AG04450 (cell line): ENCODE results near the gene PRKAG2. TPM values are rescaled to one million over a fixed set of nuclear protein-coding genes. Genes with fewer than 3 reads are reported as not detected.

ENCODE experiments used
- CTCF ChIA-PET: fragments of 300-600, 350-600 bp; formaldehyde crosslinking; extraction: SDS; loops from one replicate; lab custom pipeline; 2022; ENCODE audit warnings: antibody characterized with exemption, inconsistent platforms; lab: Charles Lee
- POLR2A ChIA-PET: fragments of 350-600 bp; formaldehyde crosslinking; extraction: SDS; loops from one replicate; lab custom pipeline; 2021; ENCODE audit warnings: antibody characterized with exemption, inconsistent platforms; lab: Yijun Ruan, JAX
- DNase-seq: peaks from one replicate; pipeline ENCODE4 v3.0.0-alpha.2; 2011; ENCODE audit warnings: low read depth, low spot score
- H3K27ac ChIP-seq: one replicate; pipeline ENCODE4 v1.5.1; 2012; ENCODE audit warnings: low read depth, low read length, control low read depth
- H3K27me3 ChIP-seq: one replicate; pipeline ENCODE4 v1.6.0; 2012; ENCODE audit warnings: low read length; ENCODE audit not compliant: control insufficient read depth, insufficient read depth
- H3K4me3 ChIP-seq: 2 replicates; pipeline ENCODE4 v1.5.1; 2011; ENCODE audit warnings: mild to moderate bottlenecking, low read depth, low read length, control low read depth
- H3K9me3 ChIP-seq: 2 replicates; pipeline ENCODE4 v1.5.1; 2012; ENCODE audit warnings: low read length; ENCODE audit not compliant: control insufficient read depth, insufficient read depth
- CTCF ChIP-seq: IDR thresholded peaks from 2 replicates; pipeline ENCODE4 v1.5.1; 2011; ENCODE audit warnings: low read depth, low read length, control low read depth, inconsistent platforms
- polyA plus RNA-seq: library from polyadenylated mRNA; depleted of rRNA; stranded (reverse); fragments of >200 nt; gene quantifications from 2 replicates; pipeline ENCODE4 v1.2.3, GENCODE V29; 2011

Gene PRKAG2
- polyA plus RNA-seq, 1 experiment, result 45.0 TPM

GRCh38 chr7:151719897-151720242, 157.0 kb downstream of the PRKAG2 start:
- no peak for DNase-seq
- Histone ChIP-seq H3K9me3 (peaks cover 3% of the 10 kb centered on the region; the same call in 1 of the 2 replicates), H3K4me3 (no peak overlapping the region), H3K27me3 (no peaks in the 10 kb centered on the region), H3K27ac (no peak overlapping the region)
- no peak for TF ChIP-seq CTCF
- POLR2A ChIA-PET, result no interaction called here
- CTCF ChIA-PET, result no interaction called here

GRCh38 chr7:151719031-151719896, 157.7 kb downstream of the PRKAG2 start:
- H3K27ac ChIP-seq, result no peak overlapping the region
- no peak for TF ChIP-seq CTCF
- ChIA-PET CTCF (interaction anchor here (0.6 kb wide), 1 partner anchor 597 kb away, joined by 10 read pairs; no protein-coding TSS in a partner anchor), POLR2A (no interaction called here)
- H3K9me3 ChIP-seq, result peaks cover 3% of the 10 kb centered on the region; the same call in 1 of the 2 replicates
- no peak for DNase-seq
- no peak overlapping the region for H3K4me3 ChIP-seq
- no peaks in the 10 kb centered on the region for H3K27me3 ChIP-seq

DNA sequence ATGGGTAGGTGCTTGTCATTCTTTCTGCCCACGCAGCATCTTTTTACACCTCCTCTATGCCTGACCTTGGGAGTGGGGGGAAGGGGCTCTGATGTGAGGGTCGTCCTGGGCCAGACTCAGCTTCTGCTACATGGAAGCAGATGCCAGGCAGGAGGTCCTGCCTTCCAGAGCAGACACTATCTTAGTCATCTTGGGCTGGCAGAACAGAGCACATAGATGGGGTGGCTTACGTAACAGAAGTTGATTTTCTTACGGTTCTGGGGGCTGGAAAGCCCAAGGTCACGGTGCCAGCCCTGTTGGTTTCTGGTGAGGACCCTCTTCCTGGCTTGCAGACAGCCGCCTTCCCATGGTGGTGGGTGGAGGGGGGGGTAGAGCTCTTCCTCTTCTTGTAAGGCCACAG, 159.0 kb downstream of the PRKAG2 start:
- DNase-seq, result no peak
- Histone ChIP-seq H3K4me3 (no peak overlapping the region), H3K27ac (no peak overlapping the region), H3K9me3 (peaks cover 3% of the 10 kb centered on the region; the same call in 1 of the 2 replicates), H3K27me3 (no peaks in the 10 kb centered on the region)
- ChIA-PET CTCF (interaction anchor here (1.1 kb wide), 1 partner anchor 234 kb away, joined by 3 read pairs; no protein-coding TSS in a partner anchor), POLR2A (no interaction called here)
- TF ChIP-seq CTCF, result no peak

- H3K27me3 ChIP-seq, result no peaks in the 10 kb centered on the region
- CTCF ChIA-PET, result interaction anchor here (0.6 to 1.1 kb wide), 2 partner anchors 234 to 243 kb away, joined by 3 to 5 read pairs; no protein-coding TSS in a partner anchor
- no peak for TF ChIP-seq CTCF
- POLR2A ChIA-PET, result no interaction called here
- H3K9me3 ChIP-seq, result peaks cover 3% of the 10 kb centered on the region; the same call in 1 of the 2 replicates
- H3K4me3 ChIP-seq, result no peak overlapping the region
- H3K27ac ChIP-seq, result no peak overlapping the region
- DNase-seq, result no peak
These were observed 159.5 kb downstream of the PRKAG2 start for GRCh38 chr7:151717415-151717814.

- no peak for TF ChIP-seq CTCF
- DNase-seq, result no peak
- Histone ChIP-seq H3K27ac (no peak overlapping the region), H3K9me3 (peaks cover 3% of the 10 kb centered on the region; the same call in 1 of the 2 replicates), H3K27me3 (no peaks in the 10 kb centered on the region), H3K4me3 (no peak overlapping the region)
- ChIA-PET POLR2A (no interaction called here), CTCF (no interaction called here)
These were observed 160.6 kb downstream of the PRKAG2 start for GRCh38 chr7:151716323-151716722.
